ENCODE measurements around the gene EPHA2.
A peak's percentile ranks its signal among the peaks of the same experiment; 100 is the strongest.

The EPHA2 gene

DNA sequence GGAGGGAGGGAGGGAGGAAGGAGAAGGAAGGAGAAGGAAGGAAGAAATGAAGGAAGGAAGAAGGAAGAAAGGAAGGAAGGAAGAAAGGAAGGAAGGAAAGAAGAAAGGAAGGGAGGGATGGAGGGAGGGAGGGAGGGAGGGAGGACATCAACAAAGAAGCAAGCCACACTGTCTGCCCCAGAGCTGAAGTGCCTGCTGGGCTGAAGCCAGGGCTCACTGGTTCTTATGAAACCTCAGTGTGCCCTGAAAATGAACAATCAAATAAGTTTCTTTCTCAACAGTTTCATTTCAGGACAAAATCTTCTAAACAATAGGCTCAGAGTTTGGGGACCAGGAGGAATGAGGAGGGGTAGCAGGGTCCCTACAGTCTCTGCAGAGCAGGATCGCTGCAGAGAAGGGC is 35.4 kb upstream of the EPHA2 start:
- no peak for DNase-seq (ENCODE audit: low spot score)
- TF ChIP-seq, protein P1, sequence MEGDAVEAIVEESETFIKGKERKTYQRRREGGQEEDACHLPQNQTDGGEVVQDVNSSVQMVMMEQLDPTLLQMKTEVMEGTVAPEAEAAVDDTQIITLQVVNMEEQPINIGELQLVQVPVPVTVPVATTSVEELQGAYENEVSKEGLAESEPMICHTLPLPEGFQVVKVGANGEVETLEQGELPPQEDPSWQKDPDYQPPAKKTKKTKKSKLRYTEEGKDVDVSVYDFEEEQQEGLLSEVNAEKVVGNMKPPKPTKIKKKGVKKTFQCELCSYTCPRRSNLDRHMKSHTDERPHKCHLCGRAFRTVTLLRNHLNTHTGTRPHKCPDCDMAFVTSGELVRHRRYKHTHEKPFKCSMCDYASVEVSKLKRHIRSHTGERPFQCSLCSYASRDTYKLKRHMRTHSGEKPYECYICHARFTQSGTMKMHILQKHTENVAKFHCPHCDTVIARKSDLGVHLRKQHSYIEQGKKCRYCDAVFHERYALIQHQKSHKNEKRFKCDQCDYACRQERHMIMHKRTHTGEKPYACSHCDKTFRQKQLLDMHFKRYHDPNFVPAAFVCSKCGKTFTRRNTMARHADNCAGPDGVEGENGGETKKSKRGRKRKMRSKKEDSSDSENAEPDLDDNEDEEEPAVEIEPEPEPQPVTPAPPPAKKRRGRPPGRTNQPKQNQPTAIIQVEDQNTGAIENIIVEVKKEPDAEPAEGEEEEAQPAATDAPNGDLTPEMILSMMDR (IDR thresholded peaks at IDR 0.05): no peak
- H3K27ac ChIP-seq: no peak overlapping the region
- H3K4me3 ChIP-seq: no peak overlapping the region

DNA sequence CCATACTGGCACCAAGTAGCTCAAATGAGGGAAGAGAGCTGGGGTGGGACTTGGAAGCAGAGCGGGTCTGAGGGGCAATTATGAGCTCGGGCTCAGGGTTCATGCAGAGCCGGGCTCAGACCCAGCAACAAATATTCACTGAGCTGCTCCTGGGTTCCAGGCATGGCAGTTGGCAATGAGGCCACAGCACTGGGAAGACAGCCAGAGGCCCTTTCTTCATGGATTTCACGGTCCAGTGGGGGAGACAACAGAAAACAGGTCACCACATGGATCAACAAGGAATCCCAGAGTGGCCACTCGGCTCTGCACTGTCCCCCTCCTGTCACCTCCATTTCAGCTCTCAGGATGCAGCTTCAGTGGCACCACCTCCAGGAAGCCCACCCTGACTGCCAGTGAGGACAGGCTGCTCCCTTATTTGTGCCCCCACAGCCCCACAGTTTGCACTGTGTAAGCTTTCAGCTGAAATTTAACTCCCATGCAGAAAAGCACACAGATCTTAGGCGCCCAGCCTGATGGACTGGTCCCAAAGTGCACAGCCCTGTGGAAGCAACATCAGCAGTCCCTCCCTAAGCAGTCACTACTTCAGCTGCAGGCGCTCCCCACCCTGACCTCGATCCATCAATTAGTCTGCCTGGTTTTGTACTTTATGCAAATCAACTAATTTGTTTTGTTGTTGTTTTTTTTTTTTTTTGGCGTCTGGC is 34.2 kb upstream of the EPHA2 start:
- no peak for DNase-seq (ENCODE audit: low spot score)
- TF ChIP-seq, protein P1 (IDR thresholded peaks at IDR 0.05): no peak
- H3K4me3 ChIP-seq: no peak overlapping the region
- H3K27ac ChIP-seq: no peak overlapping the region

DNA sequence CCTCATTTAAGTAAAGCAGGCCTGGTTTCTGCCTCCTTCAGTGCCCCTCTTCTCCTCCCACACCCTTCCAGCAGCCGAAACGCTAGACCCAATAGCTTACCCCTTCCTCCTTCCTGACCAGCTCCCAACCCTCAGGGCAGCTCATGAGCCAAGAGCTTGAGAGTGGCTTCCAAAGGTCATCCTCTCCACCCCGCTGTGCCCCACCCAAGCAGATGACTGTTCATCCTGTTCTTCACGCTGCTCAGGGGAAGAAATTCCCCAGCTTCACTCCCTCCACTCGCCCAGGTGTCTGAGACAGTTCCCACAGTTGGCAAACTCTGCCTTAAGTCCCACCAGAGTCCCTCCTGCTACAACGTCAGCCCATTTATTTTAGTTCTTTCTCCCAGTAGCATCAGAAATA is 33.1 kb upstream of the EPHA2 start:
- Histone ChIP-seq H3K27ac (no peak overlapping the region), H3K4me3 (no peak overlapping the region)
- TF ChIP-seq, protein P1 (IDR thresholded peaks at IDR 0.05): no peak
- DNase-seq (ENCODE audit: low spot score): no peak

DNA sequence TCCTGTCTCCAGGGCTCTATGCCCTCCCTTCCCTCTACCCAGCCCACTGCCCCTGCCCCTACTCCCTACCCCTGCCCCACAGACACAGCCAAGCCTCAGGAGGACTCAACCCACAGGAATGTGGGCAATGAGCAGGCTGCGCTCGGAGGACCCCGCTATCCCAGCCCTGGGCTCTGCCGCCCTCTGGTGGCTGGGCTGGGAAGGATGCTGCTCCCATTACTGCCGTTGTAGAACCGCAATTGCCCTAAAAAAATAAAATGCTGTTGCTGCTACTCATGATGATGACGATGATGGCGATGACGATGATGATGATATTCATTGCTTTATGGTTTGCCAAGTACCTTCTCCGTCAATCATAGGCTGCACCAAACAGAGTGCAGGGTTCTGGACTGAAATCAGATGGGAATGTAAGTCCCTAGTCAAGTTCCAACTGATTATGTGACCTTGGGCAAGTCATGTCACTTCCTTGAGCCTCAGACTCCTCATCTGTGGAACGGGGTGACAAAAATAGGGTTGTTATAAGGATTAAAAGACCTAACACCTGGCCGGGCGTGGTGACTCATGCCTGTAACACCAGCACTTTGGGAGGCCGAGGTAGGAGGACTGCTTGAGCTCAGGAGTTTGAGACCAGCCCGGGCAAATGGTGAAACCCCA is 32.0 kb upstream of the EPHA2 start:
- no peak overlapping the region for H3K4me3 ChIP-seq
- DNase-seq (ENCODE audit: low spot score): peak; percentile 76
- TF ChIP-seq, protein P1 (IDR thresholded peaks at IDR 0.05): peak; percentile 96
- H3K27ac ChIP-seq: no peak overlapping the region

DNA sequence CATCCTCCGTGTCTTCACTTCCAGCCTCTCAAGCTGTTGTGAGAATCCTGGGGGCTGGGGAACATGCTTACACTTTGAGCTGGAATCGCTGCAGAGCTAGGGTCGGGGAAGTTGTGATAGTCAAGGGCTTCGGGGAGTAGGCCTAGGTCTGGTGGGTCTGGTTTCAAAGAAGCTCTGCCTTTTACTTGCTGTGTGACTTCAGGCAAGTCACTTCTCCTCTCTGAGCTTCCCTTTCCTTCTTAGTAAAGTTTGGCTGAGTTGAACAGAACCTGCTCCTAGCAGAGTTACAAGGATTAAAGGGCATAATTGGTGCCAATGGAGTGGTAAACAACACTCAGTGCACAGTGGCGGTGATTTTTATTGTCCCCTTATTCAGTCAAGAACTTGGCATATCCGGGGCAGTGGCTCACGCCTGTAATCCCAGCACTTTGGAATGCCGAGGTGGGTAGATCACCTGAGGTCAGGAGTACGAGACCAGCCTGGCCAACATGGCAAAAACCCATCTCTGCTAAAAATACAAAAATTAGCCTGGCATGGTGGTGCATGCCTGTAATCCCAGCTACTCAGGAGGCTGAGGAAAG is 30.9 kb upstream of the EPHA2 start:
- Histone ChIP-seq H3K4me3 (no peak overlapping the region), H3K27ac (no peak overlapping the region)
- no peak for DNase-seq (ENCODE audit: low spot score)
- TF ChIP-seq, protein P1 (IDR thresholded peaks at IDR 0.05): no peak

DNA sequence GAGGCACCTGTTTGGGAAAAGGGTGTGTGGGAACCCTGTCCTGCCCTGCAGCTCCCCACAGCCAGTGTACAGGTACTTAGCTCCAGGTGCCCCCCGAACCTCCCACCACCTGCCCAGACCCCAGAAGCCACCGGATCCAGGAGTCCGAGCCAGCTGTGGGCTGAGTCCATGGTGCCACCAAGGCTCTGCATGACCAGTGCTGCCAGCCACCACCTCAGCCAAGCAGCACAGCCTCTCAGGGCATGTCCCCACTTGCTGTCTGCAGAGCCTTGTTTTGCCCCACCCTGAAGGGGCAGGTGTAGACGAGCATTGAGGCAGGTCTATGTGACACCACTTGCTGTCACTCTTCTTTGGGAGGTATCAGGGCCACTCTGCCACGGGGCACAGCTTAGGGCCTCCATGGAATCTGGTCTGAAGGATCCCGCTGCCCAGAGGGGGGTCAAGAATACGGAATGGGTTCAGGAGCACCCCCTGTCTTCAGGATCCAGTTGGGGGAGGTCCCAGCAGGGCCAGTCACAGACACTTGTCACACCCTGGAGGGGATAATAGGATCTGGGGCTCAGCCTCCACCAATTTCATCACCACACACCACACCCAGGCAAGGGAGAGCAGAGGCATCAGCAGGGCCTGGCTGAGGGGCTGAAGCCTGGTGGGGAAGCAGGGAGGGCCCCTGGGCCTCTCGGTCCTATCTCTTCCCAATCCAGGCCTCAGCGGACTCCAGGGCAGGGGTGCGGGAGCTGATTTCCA is 28.9 kb upstream of the EPHA2 start:
- TF ChIP-seq, protein P1 (IDR thresholded peaks at IDR 0.05): no peak

More for the DNA sequence above, 28.9 kb upstream of the EPHA2 start:
- no peak for DNase-seq (ENCODE audit: low spot score)
- no peak overlapping the region for H3K4me3 ChIP-seq
- peak overlapping the region in 1 of 2 donors; percentile 49 for H3K27ac ChIP-seq

Measured in coronary artery (tissue), 2 donors.